Tongue (tissue), 1 donor: Measurements from ENCODE around the gene ZNRF4. TPM values are rescaled to one million over a fixed set of nuclear protein-coding genes. Genes with fewer than 3 reads are reported as not detected.

ENCODE experiments used
- total RNA-seq: library from RNA; depleted of rRNA; stranded (reverse); fragments of >200 nt; gene quantifications from one replicate; pipeline ENCODE4 v1.2.3, GENCODE V29; 2014

Gene ZNRF4
- total RNA-seq, 1 donor from 2014 or later: not detected

Other genes with a start within 250 kb of the ZNRF4 start
- 166 TPM for gene PTPRS, start 114.6 kb upstream of the ZNRF4 start, total RNA-seq
- gene TINCR, start 112.5 kb downstream of the ZNRF4 start, total RNA-seq: 8.1 TPM
- gene SAFB2, start 167.4 kb downstream of the ZNRF4 start, total RNA-seq: 39.3 TPM
- gene SAFB, start 167.7 kb downstream of the ZNRF4 start, total RNA-seq: 91.5 TPM
- gene MICOS13, start 225.1 kb downstream of the ZNRF4 start, total RNA-seq: 49.1 TPM
- gene HSD11B1L, start 225.6 kb downstream of the ZNRF4 start, total RNA-seq: 6.4 TPM
- 293 TPM for gene RPL36, start 234.9 kb downstream of the ZNRF4 start, total RNA-seq